ENCODE data around the gene PRRC2A. TPM values are rescaled to one million over a fixed set of nuclear protein-coding genes. Genes with fewer than 3 reads are reported as not detected.

PRRC2A gene
- total RNA-seq, 2 experiments from 2014 or later: 206 to 215 TPM

DNA sequence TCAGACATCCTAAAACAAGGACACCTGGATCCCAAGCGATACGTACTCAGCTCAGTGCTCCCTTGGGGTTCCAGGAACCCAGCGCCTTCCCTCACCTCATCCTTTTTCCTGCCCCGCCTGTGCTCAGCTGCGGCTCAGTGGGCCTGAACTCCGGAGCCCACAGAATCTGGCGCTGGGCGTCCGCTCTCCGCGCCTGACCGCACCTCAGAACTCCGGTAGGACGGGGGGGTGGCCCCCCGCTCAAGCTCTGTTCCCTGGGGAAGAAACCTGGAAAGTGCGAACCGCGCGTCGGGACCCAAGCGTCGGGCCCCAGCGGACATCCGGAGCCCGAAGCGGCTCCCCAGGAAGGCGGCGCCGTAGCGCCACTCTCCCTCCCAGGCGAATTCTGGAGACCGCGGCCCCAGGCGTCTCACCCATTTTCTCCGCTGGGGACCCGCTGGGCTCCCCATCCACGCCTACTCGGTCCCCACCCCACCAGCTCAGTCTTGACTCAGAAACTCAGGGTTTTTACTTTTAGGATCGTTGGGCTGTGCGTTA lies 60.7 kb downstream of the PRRC2A start:
- no peaks in the 10 kb centered on the region for H3K27me3 Mint-ChIP-seq
- ChIA-PET CTCF (interaction anchor here (0.7 to 1.4 kb wide), 6 partner anchors 14 to 149 kb away, joined by 3 to 10 read pairs (median 4); partner anchors contain the start of gene ABHD16A), POLR2A (interaction anchor here (0.6 to 1.9 kb wide), 8 partner anchors 14 to 515 kb away, joined by 3 to 12 read pairs (median 4); partner anchors contain the start of genes ABHD16A, EHMT2, GPANK1 and HSPA1B)
- Histone ChIP-seq H3K9me3 (ENCODE audit: control insufficient read depth in 1 of 2, insufficient read depth in 1 of 2, low read length in 2 of 2) (no peaks in the 10 kb centered on the region), H3K36me3 (ENCODE audit: insufficient read depth, low read length) (no peaks in the 10 kb centered on the region), H3K27ac (ENCODE audit: low read depth in 1 of 2, low read length in 2 of 2) (peak overlapping the region in 1 of 2 donors; percentile 44), H3K27me3 (ENCODE audit: control insufficient read depth in 1 of 2, insufficient read depth in 2 of 2, low read length in 2 of 2) (no peaks in the 10 kb centered on the region), H3K4me1 (ENCODE audit: insufficient read depth, low read length) (peaks cover 21% of the 10 kb centered on the region), H3K4me3 (ENCODE audit: low read length) (peak overlapping the region; percentile 79)
- H3K4me1 Mint-ChIP-seq (ENCODE audit: low read depth): peaks cover 19% of the 10 kb centered on the region
- H3K27ac Mint-ChIP-seq: peak overlapping the region; percentile 35
- DNase-seq (peak in 8 of 14 experiments; percentile 23 to 72 (median 47)), ATAC-seq (ENCODE audit: poor library complexity) (peak; percentile 71)
- peaks cover 12% of the 10 kb centered on the region for H3K36me3 Mint-ChIP-seq (ENCODE audit: low read depth)
- intact Hi-C loops (cut with DNase I, micrococcal nuclease): loop anchor here in 1 of 2 experiments (2.0 to 5.0 kb wide), 3 partner anchors 48 to 271 kb away; partner anchors contain the start of gene DDAH2
- no peaks in the 10 kb centered on the region for H3K9me3 Mint-ChIP-seq
- peak overlapping the region; percentile 87 for H3K4me3 Mint-ChIP-seq
- TF ChIP-seq CTCF (IDR thresholded peaks at IDR 0.05): no peak

GRCh38 chr6:31683591-31683990 lies 63.1 kb downstream of the PRRC2A start:
- Mint-ChIP-seq H3K4me1 (ENCODE audit: low read depth) (peaks cover 19% of the 10 kb centered on the region), H3K27me3 (no peaks in the 10 kb centered on the region), H3K27ac (peak overlapping the region; percentile 18), H3K4me3 (peak overlapping the region; percentile 30), H3K9me3 (no peaks in the 10 kb centered on the region), H3K36me3 (ENCODE audit: low read depth) (peaks cover 28% of the 10 kb centered on the region)
- ChIA-PET POLR2A (no interaction called here), CTCF (no interaction called here)
- intact Hi-C loops (cut with DNase I, micrococcal nuclease): loop anchor here in 1 of 2 experiments (5.0 kb wide), 1 partner anchor 269 kb away; no protein-coding TSS in a partner anchor
- peaks cover 21% of the 10 kb centered on the region for H3K4me1 ChIP-seq (ENCODE audit: insufficient read depth, low read length)
- ATAC-seq (ENCODE audit: poor library complexity) (no peak), DNase-seq (no peak)
- no peak for TF ChIP-seq CTCF (IDR thresholded peaks at IDR 0.05)
- H3K27me3 ChIP-seq (ENCODE audit: control insufficient read depth in 1 of 2, insufficient read depth in 2 of 2, low read length in 2 of 2): no peaks in the 10 kb centered on the region
- peaks cover 23% of the 10 kb centered on the region for H3K36me3 ChIP-seq (ENCODE audit: insufficient read depth, low read length)
- H3K9me3 ChIP-seq (ENCODE audit: control insufficient read depth in 1 of 2, insufficient read depth in 1 of 2, low read length in 2 of 2): no peaks in the 10 kb centered on the region
- no peak overlapping the region for H3K4me3 ChIP-seq (ENCODE audit: low read length)
- H3K27ac ChIP-seq (ENCODE audit: low read depth in 1 of 2, low read length in 2 of 2): no peak overlapping the region

GRCh38 chr6:31686483-31686882 lies 66.0 kb downstream of the PRRC2A start:
- ATAC-seq (ENCODE audit: poor library complexity) (no peak), DNase-seq (no peak)
- H3K4me3 Mint-ChIP-seq: no peak overlapping the region
- ChIA-PET CTCF (no interaction called here), POLR2A (no interaction called here)
- no peak overlapping the region for H3K27ac Mint-ChIP-seq
- peaks cover 3% of the 10 kb centered on the region for H3K4me1 Mint-ChIP-seq (ENCODE audit: low read depth)
- Histone ChIP-seq H3K4me3 (ENCODE audit: low read length) (no peak overlapping the region), H3K27me3 (ENCODE audit: control insufficient read depth in 1 of 2, insufficient read depth in 2 of 2, low read length in 2 of 2) (no peaks in the 10 kb centered on the region), H3K4me1 (ENCODE audit: insufficient read depth, low read length) (peaks cover 5% of the 10 kb centered on the region), H3K36me3 (ENCODE audit: insufficient read depth, low read length) (peaks cover 52% of the 10 kb centered on the region), H3K27ac (ENCODE audit: low read depth in 1 of 2, low read length in 2 of 2) (no peak overlapping the region), H3K9me3 (ENCODE audit: control insufficient read depth in 1 of 2, insufficient read depth in 1 of 2, low read length in 2 of 2) (no peaks in the 10 kb centered on the region)
- H3K27me3 Mint-ChIP-seq: no peaks in the 10 kb centered on the region
- no peak for TF ChIP-seq CTCF (IDR thresholded peaks at IDR 0.05)
- no peaks in the 10 kb centered on the region for H3K9me3 Mint-ChIP-seq
- H3K36me3 Mint-ChIP-seq (ENCODE audit: low read depth): peaks cover 56% of the 10 kb centered on the region
- intact Hi-C loops (cut with DNase I, micrococcal nuclease): no loop called here

Data from CD4-positive, alpha-beta T cell (primary cell).